ENCODE measurements around the gene CSNK1D.

The CSNK1D gene

DNA sequence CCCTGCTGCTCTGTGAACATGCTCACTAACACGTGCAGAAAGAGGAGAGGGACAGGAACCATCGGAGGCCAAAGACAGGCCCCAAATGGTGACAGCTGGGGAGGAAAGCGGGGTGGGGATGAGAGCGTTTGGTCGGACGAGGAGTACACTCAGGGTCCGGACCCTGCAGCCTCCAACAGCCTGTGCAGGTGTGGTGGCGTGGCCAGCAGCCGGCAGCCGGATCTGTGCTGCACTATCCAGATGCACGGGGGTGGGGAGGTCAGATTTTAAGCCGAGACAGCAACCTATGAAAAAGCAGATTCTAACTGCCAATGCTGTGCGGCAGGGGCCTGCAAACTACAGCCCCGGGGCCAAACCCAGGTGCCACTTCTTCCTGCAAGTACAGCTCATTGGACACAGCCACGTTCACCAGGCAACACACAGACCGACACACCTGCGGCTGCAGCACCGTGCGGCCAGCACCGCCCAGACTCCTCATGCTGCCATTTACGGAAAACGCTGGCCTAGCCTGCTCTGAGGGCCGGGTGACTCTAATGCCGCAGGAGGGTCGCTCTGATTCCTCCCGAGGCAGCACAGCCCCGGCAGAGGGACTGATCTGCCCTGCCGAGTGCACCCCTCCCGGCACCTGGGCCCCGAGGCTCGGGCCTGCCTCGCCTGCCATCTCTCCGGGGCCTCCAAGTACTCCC is 23.5 kb downstream of the CSNK1D start:
- DNase-seq: no peak

DNA sequence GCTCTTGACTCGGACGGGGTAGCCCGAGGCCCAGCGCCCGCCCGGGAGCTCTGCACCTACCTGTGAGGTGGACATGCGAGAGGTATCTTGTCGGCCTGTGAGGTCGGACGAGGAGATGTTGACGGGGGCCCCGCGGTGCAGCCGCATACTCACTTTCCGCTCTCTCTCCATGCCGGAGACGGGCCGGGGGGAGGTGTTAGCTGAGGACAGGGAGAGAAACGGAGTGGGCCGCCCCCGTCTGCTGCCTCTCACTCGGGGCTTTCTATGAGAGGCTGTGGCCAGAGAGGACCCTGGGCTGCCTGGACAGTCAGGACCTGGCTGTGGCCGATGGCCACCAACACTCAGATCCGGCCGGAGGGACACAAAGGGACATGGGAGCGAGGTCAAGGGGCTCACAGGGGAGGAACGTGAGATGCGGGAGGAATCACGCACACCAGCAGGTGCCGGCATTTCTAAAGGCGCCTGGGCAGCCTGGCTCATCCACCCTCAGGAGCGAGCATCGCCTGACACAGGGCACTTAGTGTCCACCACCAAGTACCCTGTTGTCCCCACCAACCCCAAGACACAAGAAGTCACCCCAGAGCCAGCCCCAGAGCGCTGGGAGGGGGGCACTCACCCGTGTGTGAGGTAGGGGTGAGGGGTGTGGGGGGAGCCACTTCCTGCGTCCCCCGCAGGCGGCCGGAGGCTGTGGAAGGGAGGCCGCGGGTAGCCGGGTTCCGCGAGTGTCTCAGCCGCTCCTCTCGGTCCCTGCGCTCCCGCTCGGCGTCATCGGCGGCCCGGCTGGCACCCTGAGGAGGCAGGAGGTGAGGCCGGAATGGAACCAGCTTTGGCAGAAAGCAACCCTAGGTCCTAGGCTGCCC is 24.5 kb downstream of the CSNK1D start:
- DNase-seq: no peak

DNA sequence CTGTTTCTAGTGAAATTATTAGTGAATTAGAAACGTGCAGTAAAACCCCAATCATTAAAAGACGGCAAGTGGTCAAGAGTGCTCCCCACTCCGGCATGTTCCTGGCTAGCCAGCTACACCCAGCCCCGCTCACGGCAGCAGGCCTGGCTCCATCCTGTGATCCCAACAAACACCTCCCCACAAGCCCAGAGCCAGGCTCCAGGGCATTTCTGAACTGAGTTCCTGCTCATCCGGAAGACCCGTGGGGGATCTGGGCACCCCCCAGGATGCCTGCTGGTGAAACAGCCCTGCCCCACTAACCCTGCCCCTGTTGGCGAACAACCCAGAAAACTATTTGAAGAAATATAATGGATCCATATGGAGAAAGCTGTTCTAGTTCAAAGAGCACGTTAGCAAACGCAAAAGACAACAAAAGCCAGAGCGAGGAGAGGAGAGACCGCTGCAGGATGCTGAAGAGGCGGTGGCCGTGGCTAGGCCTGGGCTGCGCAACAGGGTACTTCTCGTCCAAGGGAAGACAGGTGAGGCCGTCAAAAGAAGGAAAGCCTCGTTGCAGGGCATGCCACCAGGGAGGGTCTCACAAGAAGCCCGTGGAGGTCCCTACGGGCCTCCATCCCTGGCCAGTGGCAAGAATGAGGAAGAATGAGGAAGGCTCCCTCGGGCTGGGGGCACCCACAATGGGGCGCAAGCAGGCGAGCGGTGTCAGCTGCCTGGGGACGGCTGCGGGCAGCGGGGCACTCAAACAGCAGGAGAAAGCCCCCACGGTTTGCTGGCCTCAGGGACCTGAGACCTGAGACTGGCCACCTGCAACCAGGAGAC is 25.4 kb downstream of the CSNK1D start:
- DNase-seq: no peak

DNA sequence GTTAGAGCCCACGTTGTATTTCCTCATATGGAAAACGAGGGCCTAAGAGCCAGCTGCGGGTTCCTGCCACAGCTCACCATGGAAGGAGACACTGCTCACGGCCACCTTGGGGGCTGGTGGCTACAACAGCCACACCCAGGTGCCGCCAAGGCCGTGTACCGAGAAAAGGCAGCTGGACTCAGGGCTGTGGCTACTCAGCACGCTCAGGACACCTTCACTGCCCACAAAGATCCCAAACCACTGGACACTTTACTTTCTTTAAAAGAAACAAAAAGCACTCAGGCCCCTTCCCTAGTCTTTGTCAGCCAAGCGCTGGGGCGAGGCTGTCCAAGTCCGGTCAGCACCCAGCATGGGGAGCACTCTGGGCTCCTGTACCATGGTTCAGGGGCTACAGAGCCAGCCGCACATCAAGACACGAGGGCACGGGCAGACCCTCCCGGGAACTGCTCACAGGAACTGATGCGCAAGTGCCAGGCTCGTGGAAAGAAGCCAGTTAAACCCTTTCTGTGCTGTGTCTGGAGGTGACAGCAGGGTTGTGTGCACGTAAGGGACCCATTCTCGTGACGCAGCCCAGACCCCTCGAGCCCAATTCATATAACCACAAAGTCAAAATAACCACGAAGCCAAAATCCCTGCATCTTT is 26.2 kb downstream of the CSNK1D start:
- DNase-seq: no peak

DNA sequence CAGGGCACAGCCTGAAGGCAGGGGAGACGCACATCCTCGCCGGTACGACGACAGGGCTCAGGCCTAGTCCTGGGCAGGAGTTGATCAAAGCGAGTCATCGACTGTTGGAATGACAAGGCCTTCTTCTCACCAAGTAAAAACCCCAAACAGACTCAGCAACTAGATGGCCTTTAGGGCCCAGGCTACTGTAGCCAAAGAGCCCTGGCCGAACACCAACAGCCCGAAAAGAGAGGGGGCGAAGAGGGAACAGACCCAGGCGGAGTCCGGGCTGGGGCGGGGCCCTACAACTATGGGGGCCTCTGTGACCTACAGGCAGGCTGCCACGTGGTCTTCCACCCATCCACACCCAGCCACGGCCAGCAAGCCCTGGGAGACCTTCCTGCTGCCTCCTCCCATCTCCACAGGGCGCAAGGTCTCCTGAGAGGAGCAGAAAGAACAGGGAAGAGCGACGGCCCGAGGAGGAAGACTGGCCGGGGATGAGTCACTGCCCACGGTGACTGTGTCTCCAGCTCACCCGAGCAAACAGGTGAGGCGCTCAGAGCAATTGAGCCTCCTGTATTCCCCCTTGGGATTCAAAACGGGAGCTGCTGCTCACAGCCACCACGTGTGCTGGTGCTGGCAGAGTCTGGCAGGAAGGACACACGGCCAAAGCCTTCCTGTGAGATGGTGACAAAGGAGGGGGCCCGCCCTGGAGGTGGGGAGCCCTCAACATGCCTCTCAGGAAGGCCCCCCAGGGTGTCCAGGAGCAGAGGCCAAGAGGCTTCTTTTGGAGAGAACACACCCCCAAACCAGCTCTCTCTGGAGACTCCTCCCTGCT is 26.9 kb downstream of the CSNK1D start:
- DNase-seq: no peak

DNA sequence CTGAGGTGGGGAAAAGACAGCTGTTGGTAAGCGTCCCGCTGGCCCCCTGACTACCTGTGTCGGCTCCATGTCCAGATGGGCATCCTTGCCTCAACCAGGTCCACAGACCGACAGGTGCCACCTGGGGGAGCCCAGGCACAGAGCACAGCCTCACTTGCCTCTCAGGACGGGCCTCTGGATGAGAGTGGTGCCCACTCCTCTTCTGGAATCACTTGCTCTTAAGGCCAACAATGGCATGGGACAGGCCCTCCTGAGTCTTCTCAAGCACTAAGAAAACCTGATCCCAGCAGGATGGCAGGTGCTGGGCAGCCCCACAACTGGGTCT is 27.5 kb downstream of the CSNK1D start:
- DNase-seq: no peak

DNA sequence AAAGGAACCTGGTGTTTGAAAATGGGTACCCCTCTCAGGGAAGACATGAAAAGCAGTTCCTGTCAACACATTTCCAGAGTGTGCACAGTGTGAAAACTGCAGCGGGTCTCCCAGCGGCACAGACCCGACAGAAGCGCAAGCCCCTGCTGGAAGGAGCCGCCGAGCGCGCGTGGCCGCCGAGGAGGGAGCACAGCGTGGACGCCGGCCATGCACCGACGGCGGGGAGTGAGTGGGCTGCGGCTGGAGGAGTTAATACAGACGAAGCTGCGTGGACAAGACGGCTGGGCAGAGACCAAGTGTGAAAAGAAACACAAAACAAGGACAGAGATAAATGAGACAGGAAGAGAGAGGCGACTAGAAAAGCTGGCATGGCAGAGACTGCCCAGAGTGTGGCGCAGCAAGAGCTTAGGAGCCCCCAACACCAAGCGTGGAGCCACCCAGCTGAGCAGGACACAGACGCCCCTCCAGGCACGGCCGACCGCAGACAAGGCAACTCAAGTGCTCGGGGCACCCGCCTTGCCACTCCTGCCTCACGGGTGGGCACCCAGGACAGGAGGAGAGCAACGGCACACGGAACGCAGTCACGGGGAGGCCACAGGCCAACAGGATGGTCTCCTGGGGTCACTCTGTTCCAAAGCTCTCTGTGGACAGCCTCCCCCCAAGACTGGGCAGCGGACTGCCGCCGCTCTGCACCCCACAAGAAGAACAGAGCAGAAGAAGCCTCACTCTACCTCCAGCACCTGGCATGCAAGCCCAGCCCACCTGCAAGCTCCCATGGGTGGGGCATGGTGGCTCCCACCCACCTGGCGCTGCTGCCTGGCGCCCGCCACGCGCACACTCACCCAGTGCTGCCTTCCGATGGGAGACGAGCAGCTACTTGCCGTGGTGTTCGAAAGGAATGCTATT is 28.1 kb downstream of the CSNK1D start:
- DNase-seq: no peak

DNA sequence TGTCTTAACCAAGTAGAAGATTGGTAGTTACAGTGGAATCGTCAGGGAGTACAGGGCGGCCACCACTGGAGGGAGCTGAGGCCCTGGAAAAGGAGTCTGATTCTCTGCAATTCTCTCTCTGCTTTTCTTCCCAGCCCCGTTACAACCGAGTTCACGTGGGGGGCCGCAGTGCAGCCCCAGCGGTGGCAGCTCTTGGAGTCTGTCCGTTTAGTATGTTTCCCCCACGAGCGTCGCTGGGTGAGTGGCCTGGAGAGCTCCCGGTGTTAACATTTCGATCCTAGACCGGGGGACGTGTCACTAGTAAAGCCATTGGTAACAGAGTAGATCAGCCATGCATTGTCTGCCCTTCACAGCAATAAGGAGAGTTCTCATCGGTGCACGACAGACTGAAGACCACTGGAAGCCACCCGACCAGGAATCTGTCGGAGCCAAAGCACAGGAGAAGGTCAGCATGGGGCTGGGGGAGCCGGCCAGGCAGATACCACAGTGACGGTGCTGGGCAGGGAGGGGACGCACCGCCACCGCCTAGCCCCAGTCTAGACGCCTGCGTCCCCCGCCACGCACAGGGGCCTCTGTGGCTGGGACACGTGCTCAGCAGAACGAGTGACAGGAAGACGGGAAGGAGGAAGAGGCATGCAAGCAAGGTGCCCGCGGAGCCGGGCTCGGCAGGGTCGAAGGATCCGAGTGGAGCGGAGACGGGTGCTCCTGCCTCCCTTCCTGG is 28.9 kb downstream of the CSNK1D start:
- peak in 3 of 6 experiments; percentile 9 to 19 (median 17) for DNase-seq

DNA sequence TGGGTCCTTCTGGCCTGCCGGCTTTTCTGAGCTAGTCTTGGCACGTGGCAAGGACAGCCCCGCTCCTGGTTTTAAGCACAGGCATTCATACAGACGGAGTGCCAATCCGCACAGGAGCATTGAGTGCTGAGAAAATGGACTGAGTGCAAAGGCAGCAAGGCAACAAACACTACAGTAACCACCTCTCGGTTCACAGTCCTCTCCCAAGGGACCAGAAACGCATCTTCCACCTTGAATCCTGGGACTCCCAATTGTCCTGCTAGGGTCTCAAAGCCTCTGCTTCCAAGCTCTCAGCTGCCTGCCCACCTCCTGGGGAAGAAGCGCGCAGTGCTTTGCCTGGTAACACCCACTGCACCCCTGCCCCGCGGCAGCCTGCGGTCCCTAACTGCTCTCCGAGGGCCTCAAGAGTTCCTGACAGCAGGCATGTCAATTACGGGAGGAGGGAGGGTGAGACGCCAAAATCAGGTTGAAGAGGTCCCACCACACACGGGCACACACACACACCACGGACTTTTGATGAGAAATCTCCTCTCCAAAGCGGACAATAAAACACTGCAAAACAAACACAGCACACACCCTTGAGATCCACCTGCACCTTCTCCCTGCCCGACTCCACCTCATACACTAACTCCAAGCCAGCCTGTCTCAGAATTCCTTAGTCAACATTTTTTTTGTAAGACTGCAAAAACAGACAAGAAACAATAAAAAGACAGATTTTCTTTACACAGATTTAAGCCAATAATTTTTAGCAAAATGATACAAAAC is 29.7 kb downstream of the CSNK1D start:
- no peak for DNase-seq

DNA sequence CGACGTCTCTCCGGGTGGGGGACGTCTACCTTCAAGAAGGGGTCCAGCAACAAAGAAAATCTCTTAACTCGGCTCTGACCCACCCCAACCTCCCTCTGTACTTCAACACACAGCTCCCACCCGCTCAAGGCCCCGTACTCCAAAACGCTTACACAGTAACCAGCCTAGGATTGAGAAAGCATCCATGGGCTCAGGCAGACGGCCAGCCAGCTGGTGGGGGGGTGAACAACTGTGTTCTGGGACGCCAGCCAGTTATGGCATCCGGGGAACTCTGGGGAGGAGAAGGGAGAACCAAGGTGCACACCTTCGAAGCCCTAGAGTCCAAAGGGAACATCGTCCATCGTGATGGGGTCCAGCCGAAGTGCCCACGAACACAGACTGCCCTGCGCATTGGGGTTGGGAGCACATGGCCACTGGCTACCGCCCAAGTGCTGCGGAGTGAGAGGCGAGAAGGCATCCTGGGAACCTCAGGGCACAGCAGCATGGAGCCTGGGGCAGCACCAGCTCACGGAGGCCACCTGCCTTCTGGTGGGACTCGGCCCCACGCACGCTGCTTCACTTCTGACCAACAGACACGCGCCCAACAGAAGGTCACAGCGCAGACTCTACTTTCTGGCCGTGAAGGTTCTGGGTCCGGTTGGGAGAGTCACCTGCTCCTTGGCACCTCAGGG is 30.4 kb downstream of the CSNK1D start:
- no peak for DNase-seq

DNA sequence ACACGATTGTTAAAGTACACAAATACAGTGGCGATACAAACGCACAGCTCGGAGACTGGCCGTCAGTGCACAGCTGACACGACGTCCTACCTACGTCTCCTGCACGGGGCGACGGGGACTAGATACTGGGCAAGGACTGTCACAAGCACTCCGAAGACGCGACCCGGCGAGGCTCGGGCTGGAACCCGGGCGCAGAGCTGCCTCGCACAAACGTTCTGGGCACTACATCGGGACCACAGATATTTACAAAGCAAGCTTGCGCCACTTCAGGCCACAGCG is 30.9 kb downstream of the CSNK1D start:
- no peak for DNase-seq

DNA sequence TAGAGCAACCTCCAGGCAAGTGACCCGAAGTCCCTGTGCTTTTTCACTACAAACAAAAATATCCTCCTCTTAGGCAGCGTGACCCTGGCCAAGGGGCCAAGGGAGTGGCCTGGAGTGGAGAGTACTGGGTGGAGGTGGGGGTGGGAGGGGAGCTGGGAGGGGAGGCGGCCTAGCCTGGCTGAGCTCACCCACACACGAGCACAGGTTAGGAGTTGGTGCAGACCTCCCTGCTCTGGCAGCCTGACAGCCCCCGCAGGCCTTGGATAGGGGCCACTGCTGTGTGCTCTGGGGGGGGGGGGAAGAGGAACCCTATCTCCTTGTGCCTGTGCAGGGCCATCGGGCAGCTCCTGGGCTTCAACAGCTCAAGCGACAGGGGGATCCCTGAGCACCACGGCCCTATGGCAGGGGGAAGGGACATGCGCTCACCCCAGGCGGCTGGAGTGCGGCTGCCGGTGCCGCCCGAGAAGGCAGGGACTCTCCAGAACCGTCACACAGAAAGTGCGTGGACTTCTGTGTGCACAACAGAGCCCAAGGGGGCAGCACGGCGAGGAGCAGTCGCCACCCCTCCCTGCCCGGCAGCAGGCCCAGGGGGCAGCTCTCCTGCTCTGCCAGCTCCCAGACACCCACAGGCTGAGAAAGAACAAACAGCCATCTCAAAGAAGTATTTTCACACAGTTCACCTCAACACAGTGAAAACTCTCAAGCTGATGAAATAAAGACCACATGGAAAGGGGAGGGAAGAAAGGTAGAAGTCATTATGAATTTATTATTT is 31.4 kb downstream of the CSNK1D start:
- DNase-seq: no peak

DNA sequence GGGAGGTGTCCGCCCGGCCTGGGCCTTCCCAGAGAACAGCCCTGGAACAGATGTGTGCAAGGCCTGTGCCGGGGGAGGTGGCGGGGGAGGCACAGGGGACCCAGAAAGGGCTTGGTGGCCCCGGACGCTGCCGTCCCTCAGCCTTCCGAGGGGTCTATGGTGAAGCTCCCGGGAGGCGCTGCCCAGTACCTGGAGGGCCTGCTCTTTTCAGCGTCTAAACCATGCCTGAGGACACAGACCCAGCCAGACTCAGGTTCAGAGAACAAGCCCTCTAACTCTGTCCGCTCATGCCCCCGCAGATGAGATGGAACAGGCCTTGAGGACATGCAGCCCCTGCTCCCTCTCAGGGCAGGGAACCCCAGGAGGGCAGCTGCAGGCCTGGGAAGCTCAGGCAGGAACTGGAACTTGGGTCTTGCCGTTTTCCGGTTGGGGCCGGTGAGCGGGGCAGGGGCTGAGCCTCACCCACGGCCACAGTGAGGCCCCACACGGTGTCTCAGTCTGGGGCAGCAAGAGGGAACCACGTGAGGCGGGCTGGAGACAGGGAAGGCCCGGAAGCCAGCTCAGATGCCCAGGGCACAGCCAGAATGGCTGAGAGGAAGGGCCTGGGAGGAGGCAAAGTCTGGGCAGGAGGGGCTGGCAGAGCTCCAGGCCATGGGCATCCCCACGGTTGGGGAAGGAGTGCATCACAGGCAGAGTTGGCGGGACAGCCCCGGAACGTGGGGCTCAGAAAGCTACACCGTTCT is 32.1 kb downstream of the CSNK1D start:
- DNase-seq: peak in 1 of 6 experiments; percentile 7

DNA sequence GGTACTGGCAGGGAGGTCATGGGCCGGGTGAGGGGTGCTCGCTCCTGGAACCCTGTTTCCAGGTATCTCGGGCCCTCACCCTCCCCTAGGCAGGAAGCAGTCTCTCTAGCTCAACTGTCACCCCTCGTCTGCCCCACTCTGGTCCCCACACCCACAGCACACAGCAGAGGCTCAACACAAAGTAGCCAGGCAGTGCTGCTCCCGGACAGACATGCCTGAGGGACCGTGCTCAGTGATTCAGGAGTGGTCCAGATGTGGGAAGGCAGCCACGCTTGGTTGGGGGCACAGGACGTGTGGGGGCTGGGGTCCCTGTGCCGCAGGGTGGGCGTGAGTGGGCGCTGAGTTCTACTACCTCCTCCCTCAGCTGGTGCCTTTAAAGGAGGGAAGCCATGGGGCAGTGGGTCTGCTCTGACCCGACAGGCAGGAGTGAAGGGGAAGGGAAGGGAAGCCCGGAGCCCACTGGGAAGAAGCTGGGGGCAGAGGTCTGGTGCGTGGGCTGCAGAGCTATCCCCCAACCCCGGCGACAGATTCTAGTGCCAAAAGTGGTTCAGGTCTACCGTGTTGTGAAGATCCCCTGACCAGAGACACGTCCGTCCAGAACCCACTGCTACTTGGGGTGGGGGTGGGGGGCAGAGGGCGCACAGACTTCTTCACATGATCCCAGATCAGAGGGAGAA is 32.9 kb downstream of the CSNK1D start:
- DNase-seq: no peak

DNA sequence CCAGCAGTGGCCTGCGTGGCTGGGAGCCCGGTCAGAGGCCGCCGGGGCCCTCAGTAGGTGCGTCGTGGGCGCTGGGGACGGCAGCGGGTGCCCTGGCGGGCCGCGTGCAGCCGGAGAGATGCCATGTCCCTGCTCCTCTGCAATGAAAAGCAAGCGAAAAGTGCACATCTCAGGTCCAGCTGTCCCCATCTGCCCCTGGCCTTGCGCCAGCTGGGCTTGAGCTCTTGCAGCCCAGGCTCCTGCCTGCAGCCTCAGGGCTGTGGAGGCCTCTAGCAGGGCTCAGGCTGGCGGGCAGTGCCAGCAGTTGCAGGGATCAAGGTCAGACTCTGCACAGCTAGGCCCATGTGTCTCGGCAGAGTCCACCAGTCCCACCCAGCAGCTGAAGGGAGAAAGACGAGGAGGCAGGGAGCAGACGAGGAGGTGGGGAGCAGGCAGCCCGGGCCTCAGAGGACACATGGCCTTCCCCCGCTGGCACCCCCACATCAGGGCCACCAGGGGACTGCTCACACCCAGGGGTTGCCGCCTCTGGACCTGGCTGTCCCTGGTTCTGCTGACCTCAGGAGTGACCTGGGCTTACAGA is 33.5 kb downstream of the CSNK1D start:
- DNase-seq: no peak

DNA sequence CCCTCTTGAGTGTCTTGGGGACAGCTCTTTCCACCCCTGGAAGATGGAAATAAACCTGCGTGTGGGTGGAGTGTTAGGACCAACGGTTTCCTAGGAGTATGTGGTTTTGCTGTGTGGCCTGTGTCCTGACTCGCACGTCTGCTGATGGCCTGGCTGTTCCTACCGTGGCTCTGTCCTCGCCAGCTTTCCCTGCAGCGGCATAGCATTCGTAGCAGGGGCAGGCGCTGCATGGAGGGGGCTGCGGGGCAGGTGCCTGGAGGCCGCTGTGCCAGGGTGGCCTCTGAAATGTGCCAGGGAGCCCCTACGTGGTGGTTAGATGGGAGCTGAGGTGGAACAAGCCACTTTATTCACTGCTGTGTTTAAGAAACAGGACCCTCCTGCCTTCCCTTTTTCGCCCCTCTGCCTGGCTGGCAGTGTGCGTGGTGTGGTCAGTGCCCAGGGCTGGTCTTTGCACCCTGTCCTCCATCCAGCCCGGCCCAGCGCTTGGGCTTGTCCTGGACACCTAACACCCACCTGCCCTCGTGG is 34.0 kb downstream of the CSNK1D start:
- no peak for DNase-seq

Measured in stimulated activated naive CD4-positive, alpha-beta T cell (primary cell).